Measurements from ENCODE around the gene COLGALT1.

DNA sequence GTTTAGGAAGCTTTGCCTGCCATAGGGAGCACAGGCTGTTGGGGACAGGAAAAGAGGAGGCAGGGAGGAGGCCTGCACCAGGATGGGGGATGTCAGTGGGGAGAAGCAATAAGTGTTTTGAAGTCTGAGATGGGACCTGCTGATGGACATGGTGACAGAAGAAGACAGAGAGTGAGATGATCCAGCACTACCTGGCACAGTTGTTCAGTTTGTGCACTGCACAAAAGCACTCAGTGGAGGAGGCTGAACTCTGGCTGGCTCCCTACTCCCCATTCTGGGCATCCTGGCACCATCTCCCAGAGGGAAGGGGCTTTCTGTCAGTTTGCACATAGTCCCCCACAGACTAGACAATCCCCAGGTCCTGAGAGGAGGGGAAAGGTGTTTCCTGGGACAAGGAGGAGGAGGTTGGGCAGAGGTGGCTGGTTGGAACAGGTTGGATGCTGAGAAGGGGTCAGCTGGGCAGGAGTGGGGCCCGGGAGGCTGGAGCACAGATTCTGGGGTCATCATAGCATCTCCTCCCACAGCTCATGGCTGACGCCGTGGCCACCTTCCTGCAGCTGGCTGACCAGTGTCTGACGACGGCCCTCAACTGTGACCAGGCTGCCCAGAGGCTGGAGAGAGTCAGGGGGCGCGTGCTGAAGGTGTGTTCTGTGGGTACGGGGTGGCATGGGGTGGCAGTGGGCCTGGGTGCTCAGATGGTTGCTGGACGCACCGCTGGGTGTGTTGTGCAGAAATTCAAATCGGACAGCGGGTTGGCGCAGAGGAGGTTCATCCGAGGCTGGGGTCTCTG, 12.5 kb upstream of the COLGALT1 start:
- TF ChIP-seq, protein P1, sequence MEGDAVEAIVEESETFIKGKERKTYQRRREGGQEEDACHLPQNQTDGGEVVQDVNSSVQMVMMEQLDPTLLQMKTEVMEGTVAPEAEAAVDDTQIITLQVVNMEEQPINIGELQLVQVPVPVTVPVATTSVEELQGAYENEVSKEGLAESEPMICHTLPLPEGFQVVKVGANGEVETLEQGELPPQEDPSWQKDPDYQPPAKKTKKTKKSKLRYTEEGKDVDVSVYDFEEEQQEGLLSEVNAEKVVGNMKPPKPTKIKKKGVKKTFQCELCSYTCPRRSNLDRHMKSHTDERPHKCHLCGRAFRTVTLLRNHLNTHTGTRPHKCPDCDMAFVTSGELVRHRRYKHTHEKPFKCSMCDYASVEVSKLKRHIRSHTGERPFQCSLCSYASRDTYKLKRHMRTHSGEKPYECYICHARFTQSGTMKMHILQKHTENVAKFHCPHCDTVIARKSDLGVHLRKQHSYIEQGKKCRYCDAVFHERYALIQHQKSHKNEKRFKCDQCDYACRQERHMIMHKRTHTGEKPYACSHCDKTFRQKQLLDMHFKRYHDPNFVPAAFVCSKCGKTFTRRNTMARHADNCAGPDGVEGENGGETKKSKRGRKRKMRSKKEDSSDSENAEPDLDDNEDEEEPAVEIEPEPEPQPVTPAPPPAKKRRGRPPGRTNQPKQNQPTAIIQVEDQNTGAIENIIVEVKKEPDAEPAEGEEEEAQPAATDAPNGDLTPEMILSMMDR (IDR thresholded peaks at IDR 0.05; ENCODE audit: insufficient read depth, low read length), result no peak
- no peak for TF ChIP-seq POLR2AphosphoS5 (IDR thresholded peaks at IDR 0.05; ENCODE audit: low read depth)
- no peak for TF ChIP-seq GABPA (IDR thresholded peaks at IDR 0.05; ENCODE audit: low read depth)
- no peak for TF ChIP-seq SPI1 (IDR thresholded peaks at IDR 0.05; ENCODE audit: borderline replicate concordance, low read depth)
- TF ChIP-seq, protein P2, sequence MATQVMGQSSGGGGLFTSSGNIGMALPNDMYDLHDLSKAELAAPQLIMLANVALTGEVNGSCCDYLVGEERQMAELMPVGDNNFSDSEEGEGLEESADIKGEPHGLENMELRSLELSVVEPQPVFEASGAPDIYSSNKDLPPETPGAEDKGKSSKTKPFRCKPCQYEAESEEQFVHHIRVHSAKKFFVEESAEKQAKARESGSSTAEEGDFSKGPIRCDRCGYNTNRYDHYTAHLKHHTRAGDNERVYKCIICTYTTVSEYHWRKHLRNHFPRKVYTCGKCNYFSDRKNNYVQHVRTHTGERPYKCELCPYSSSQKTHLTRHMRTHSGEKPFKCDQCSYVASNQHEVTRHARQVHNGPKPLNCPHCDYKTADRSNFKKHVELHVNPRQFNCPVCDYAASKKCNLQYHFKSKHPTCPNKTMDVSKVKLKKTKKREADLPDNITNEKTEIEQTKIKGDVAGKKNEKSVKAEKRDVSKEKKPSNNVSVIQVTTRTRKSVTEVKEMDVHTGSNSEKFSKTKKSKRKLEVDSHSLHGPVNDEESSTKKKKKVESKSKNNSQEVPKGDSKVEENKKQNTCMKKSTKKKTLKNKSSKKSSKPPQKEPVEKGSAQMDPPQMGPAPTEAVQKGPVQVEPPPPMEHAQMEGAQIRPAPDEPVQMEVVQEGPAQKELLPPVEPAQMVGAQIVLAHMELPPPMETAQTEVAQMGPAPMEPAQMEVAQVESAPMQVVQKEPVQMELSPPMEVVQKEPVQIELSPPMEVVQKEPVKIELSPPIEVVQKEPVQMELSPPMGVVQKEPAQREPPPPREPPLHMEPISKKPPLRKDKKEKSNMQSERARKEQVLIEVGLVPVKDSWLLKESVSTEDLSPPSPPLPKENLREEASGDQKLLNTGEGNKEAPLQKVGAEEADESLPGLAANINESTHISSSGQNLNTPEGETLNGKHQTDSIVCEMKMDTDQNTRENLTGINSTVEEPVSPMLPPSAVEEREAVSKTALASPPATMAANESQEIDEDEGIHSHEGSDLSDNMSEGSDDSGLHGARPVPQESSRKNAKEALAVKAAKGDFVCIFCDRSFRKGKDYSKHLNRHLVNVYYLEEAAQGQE (IDR thresholded peaks at IDR 0.05; ENCODE audit: insufficient replicate concordance, low read depth), result no peak

Measured in HL-60 (cell line).